Body of pancreas (tissue), 4 donors: ENCODE measurements around the gene RASGRF2.

ENCODE experiments used
- CTCF ChIP-seq, 7 experiments: fragments of 450-650 bp in 4 of 7; fragments of 200-600 bp in 3 of 7; sonication (generic) in 3 of 7; IDR thresholded peaks; one replicate each; pipeline ENCODE4 v1.5.1; 2016 to 2019; ENCODE audit warnings: antibody characterized with exemption in 7 of 7
- POLR2A ChIP-seq, 3 donors: fragments of 450-650 bp; IDR thresholded peaks; one replicate each; pipeline ENCODE4 v1.6.1; 2016; ENCODE audit warnings: antibody characterized with exemption in 3 of 3, mild to moderate bottlenecking in 2 of 3

- TF ChIP-seq POLR2A (IDR thresholded peaks at IDR 0.05) (no peak), CTCF (IDR thresholded peaks at IDR 0.05) (no peak)
Measured at GRCh38 chr5:81027481-81028058, 67.4 kb downstream of the RASGRF2 start.
